GM21447 (cell line): ENCODE results near the gene CMSS1.
A peak's percentile ranks its signal among the peaks of the same experiment; 100 is the strongest.

Source experiments
- ATAC-seq: cut with Tn5 transposase; IDR thresholded peaks from one replicate; pipeline ENCODE4 v1.9.1; 2021; ENCODE audit not compliant: unreplicated experiment

CMSS1 gene

GRCh38 chr3:100103558-100104441 lies 286.1 kb downstream of the CMSS1 start:
- peak; percentile 84 for ATAC-seq

GRCh38 chr3:100104442-100104798 lies 286.8 kb downstream of the CMSS1 start:
- ATAC-seq = peak; percentile 43

GRCh38 chr3:100104817-100105413 lies 287.3 kb downstream of the CMSS1 start:
- no peak for ATAC-seq

- ATAC-seq = peak; percentile 36
Measured at GRCh38 chr3:100105501-100105900, 287.8 kb downstream of the CMSS1 start.

- no peak for ATAC-seq
Measured at GRCh38 chr3:100106094-100106493, 288.4 kb downstream of the CMSS1 start.

GRCh38 chr3:100106531-100107141 lies 289.0 kb downstream of the CMSS1 start:
- ATAC-seq = no peak

- ATAC-seq = no peak
Measured at GRCh38 chr3:100107221-100107814, 289.7 kb downstream of the CMSS1 start.

- ATAC-seq = no peak
Measured at GRCh38 chr3:100108464-100109079, 290.9 kb downstream of the CMSS1 start.

- no peak for ATAC-seq
Measured at GRCh38 chr3:100110162-100110561, 292.5 kb downstream of the CMSS1 start.

GRCh38 chr3:100111728-100112127 lies 294.1 kb downstream of the CMSS1 start:
- no peak for ATAC-seq

- no peak for ATAC-seq
Measured at GRCh38 chr3:100113723-100114412, 296.2 kb downstream of the CMSS1 start.

GRCh38 chr3:100114413-100115030 lies 296.9 kb downstream of the CMSS1 start, which contains the start of gene FILIP1L:
Gene FILIP1L (minus strand): TSS chr3:100114501.
- no peak for ATAC-seq

GRCh38 chr3:100117093-100117492 lies 299.4 kb downstream of the CMSS1 start:
- no peak for ATAC-seq

- no peak for ATAC-seq
Measured at GRCh38 chr3:100120012-100120411, 302.4 kb downstream of the CMSS1 start.

GRCh38 chr3:100120693-100121092 lies 303.0 kb downstream of the CMSS1 start:
- ATAC-seq = no peak

GRCh38 chr3:100122321-100122720 lies 304.7 kb downstream of the CMSS1 start:
- no peak for ATAC-seq

GRCh38 chr3:100123112-100123511 lies 305.4 kb downstream of the CMSS1 start:
- ATAC-seq = no peak

- ATAC-seq = no peak
Measured at GRCh38 chr3:100124201-100124761, 306.6 kb downstream of the CMSS1 start.

GRCh38 chr3:100125161-100125938 lies 307.7 kb downstream of the CMSS1 start:
- no peak for ATAC-seq
